GM23248 (cell line): ENCODE data around the gene TPK1. TPM values are rescaled to one million over a fixed set of nuclear protein-coding genes. Genes with fewer than 3 reads are reported as not detected.

Experiments used
- DNase-seq: peaks from one replicate; pipeline ENCODE4 v3.0.0-alpha.2; 2015
- H2AFZ ChIP-seq: fragments of 200-600 bp; sonication (generic); 2 replicates; pipeline ENCODE4 v1.6.1; 2016; ENCODE audit warnings: antibody characterized with exemption
- H3F3A ChIP-seq: fragments of 200-600 bp; sonication (generic); 2 replicates; pipeline ENCODE4 v1.6.1; 2016; ENCODE audit warnings: mild to moderate bottlenecking, antibody characterized with exemption, mixed run types; ENCODE audit not compliant: insufficient read depth
- H3K27ac ChIP-seq: fragments of 200-600 bp; sonication (generic); 2 replicates; pipeline ENCODE4 v1.5.1; 2016; ENCODE audit warnings: mild to moderate bottlenecking
- H3K27me3 ChIP-seq: fragments of 200-600 bp; sonication (generic); replicated peaks from 2 replicates; pipeline ENCODE4 v1.6.1; 2016; ENCODE audit warnings: mild to moderate bottlenecking; ENCODE audit not compliant: insufficient read depth
- H3K36me3 ChIP-seq: fragments of 200-600 bp; sonication (generic); 2 replicates; pipeline ENCODE4 v1.6.1; 2016; ENCODE audit warnings: low read depth, mild to moderate bottlenecking
- H3K4me1 ChIP-seq: fragments of 200-600 bp; sonication (generic); 2 replicates; pipeline ENCODE4 v1.6.1; 2016; ENCODE audit warnings: mild to moderate bottlenecking; ENCODE audit not compliant: insufficient read depth
- H3K4me2 ChIP-seq: fragments of 200-600 bp; sonication (generic); one replicate; pipeline ENCODE4 v1.6.1; 2016; ENCODE audit warnings: mild to moderate bottlenecking; ENCODE audit not compliant: unreplicated experiment
- H3K4me3 ChIP-seq: fragments of 200-600 bp; sonication (generic); 2 replicates; pipeline ENCODE4 v1.5.1; 2016; ENCODE audit warnings: mild to moderate bottlenecking
- H3K79me2 ChIP-seq: fragments of 200-600 bp; sonication (generic); 2 replicates; pipeline ENCODE4 v1.6.1; 2016; ENCODE audit warnings: mild to moderate bottlenecking; ENCODE audit not compliant: insufficient read depth
- H3K9ac ChIP-seq: fragments of 200-600 bp; sonication (generic); 2 replicates; pipeline ENCODE4 v1.6.1; 2016; ENCODE audit warnings: mild to moderate bottlenecking
- H3K9me2 ChIP-seq: fragments of 200-600 bp; sonication (generic); 2 replicates; pipeline ENCODE4 v1.6.1; 2016; ENCODE audit warnings: mixed run types, mild to moderate bottlenecking, moderate library complexity; ENCODE audit not compliant: insufficient read depth
- H3K9me3 ChIP-seq: fragments of 200-600 bp; sonication (generic); one replicate; pipeline ENCODE4 v1.6.1; 2017; ENCODE audit warnings: low read depth
- H4K20me1 ChIP-seq: fragments of 200-600 bp; sonication (generic); 2 replicates; pipeline ENCODE4 v1.6.0; 2016; ENCODE audit not compliant: insufficient read depth
- EZH2 ChIP-seq: fragments of 200-600 bp; sonication (generic); IDR thresholded peaks from 2 replicates; pipeline ENCODE4 v1.6.1; 2018; ENCODE audit warnings: antibody characterized with exemption, mild to moderate bottlenecking; ENCODE audit not compliant: insufficient read depth, poor library complexity, severe bottlenecking
- EZH2phosphoT487 ChIP-seq: fragments of 200-600 bp; sonication (generic); IDR thresholded peaks from 2 replicates; pipeline ENCODE4 v1.6.1; 2018; ENCODE audit warnings: antibody characterized with exemption, moderate library complexity, mild to moderate bottlenecking, low read depth; ENCODE audit not compliant: insufficient read depth
- WGBS, 2 experiments: methylation state at CpG; one replicate each; pipeline ENCODE4 v1.1.6; 2015 to 2017; ENCODE audit warnings: low lambda C conversion rate in 2 of 2, low coverage in 1 of 2; ENCODE audit errors: missing lambda C conversion rate in 2 of 2; 5-methylcytosine and 5-hydroxymethylcytosine counted together
- in situ Hi-C: fragments of 300-500 bp; cut with MboI; formaldehyde crosslinking; loops from 2 replicates; pipeline ENCODE4 v1.15.0; 2020
- polyA plus RNA-seq: library from polyadenylated mRNA; unstranded; fragments of >200 nt; fragmentation: Nextera tagmentation; extraction: Ambion mirVana; gene quantifications from 2 replicates; pipeline ENCODE4 v1.2.1, GENCODE V29; 2016
- total RNA-seq: library from RNA; depleted of rRNA; stranded (reverse); fragments of >200 nt; shearing (Covaris generic); gene quantifications from 2 replicates; pipeline ENCODE4 v1.2.3, GENCODE V29; 2014

Gene TPK1
- total and polyA plus RNA-seq, 2 experiments from 2014 or later: 2.9 to 3.7 TPM

DNA sequence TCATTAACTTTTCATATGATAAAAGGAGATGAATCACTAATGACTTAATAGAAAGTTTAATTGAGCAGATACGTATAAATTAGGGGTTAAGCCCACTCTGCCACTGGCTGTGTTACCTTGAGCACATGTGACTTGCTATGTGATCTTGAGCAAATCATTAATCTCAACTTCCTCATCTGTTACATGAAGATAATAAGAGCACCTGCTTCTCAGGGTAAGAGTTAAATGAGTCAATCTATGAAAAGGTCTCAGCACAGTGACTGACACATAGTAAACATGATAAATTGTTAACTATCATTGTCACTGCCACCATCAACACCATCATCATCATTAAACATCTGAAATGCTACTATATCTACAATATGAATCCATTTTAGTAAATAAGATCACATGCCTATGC lies 110.8 kb downstream of the TPK1 start:
- Histone ChIP-seq H3K36me3 (no peaks in the 10 kb centered on the region), H3K27ac (no peak overlapping the region), H4K20me1 (no peaks in the 10 kb centered on the region), H3K79me2 (no peaks in the 10 kb centered on the region), H3K9me2 (no peaks in the 10 kb centered on the region), H3K27me3 (no peaks in the 10 kb centered on the region), H3K9me3 (no peaks in the 10 kb centered on the region), H2AFZ (no peak overlapping the region), H3F3A (no peaks in the 10 kb centered on the region), H3K4me2 (no peak overlapping the region), H3K4me3 (no peak overlapping the region), H3K4me1 (no peaks in the 10 kb centered on the region), H3K9ac (no peak overlapping the region)
- in situ Hi-C loops: no loop called here
- WGBS, 2 experiments: 58 to 61% methylated on average over 1 of the region's 1 CpG
- no peak for DNase-seq
- TF ChIP-seq EZH2phosphoT487 (no peak), EZH2 (no peak)

DNA sequence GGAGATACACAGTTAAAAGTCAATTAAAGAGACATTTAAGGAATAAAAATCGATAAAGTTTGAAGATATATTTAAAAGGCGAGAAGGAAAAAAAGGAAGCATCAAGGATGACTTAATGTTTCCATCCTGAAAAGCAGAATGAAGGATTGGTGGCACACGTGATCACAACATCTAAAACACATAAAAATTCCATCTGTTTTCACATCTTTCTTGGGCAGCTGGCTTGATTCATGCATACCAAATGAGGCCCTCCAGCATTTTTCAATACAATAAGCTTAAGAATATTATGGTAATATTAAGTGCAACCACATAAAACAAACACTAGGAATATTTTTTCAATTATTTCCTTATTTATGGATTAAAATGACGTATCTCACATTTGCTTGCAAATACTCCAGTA lies 112.6 kb downstream of the TPK1 start:
- Histone ChIP-seq H3K27ac (no peak overlapping the region), H3K4me1 (no peaks in the 10 kb centered on the region)

DNA sequence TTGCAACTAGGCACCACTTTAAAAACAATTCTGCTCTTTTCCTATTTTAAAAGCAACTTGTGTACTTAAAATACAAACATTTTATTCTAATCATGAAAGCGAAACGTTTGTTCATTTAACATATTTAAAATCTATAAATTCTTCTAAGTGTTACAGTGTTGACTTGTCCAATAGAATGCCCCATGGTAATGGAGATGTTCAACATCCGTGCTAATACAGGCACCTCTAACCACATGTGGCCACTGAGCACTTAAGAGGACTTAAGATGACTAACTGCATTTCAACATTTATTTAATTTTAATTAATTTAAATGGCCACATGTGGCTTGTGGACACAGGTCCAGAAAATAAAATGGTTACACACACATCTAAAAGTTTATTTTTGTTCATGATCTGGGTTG lies 115.1 kb downstream of the TPK1 start:
- Histone ChIP-seq H2AFZ (no peak overlapping the region), H3K9me3 (no peaks in the 10 kb centered on the region), H3K79me2 (no peaks in the 10 kb centered on the region), H3K27ac (no peak overlapping the region), H3K27me3 (no peaks in the 10 kb centered on the region), H3K4me2 (no peak overlapping the region), H3K36me3 (no peaks in the 10 kb centered on the region), H3K9me2 (no peaks in the 10 kb centered on the region), H3K4me1 (no peaks in the 10 kb centered on the region), H4K20me1 (no peaks in the 10 kb centered on the region), H3F3A (no peaks in the 10 kb centered on the region), H3K4me3 (no peak overlapping the region), H3K9ac (no peak overlapping the region)
- WGBS, 2 experiments: 63 to 67% methylated on average over 3 of the region's 3 CpGs
- in situ Hi-C loops: no loop called here
- TF ChIP-seq EZH2 (no peak), EZH2phosphoT487 (no peak)
- no peak for DNase-seq

More for the DNA sequence above, 112.6 kb downstream of the TPK1 start:
- DNase-seq: no peak
- H3K36me3 ChIP-seq: no peaks in the 10 kb centered on the region
- H3K9me3 ChIP-seq: no peaks in the 10 kb centered on the region
- H3K4me2 ChIP-seq: no peak overlapping the region
- no peak for TF ChIP-seq EZH2phosphoT487
- no peaks in the 10 kb centered on the region for H3K9me2 ChIP-seq
- H3K79me2 ChIP-seq: no peaks in the 10 kb centered on the region
- H3K27me3 ChIP-seq: no peaks in the 10 kb centered on the region
- in situ Hi-C loops: no loop called here
- no peaks in the 10 kb centered on the region for H3F3A ChIP-seq
- WGBS, 2 experiments: 13 to 24% methylated on average over 4 of the region's 4 CpGs
- H3K4me3 ChIP-seq: no peak overlapping the region
- no peak overlapping the region for H2AFZ ChIP-seq
- H4K20me1 ChIP-seq: no peaks in the 10 kb centered on the region
- H3K9ac ChIP-seq: no peak overlapping the region

DNA sequence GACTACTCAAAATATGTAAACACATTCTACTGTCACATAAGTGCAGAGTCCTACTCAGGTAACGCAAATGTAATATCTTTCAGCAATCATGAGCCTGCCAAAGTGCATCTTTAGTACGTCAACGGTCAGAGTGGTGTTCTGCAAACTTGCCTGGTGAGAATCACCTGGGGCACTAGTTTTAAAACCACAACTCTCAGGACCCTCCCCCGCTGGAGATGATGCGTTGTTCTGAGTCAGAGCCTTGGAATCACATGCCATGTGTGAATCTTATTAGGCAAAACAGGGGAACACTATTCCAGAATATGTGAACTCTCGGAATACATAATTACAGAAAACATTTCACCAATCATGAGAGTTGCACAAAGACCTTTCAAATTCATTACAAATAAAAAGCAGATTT lies 115.7 kb downstream of the TPK1 start:
- in situ Hi-C loops: no loop called here
- WGBS, 2 experiments: 40 to 41% methylated on average over 6 of the region's 6 CpGs
- Histone ChIP-seq H3F3A (no peaks in the 10 kb centered on the region), H3K9me2 (no peaks in the 10 kb centered on the region), H3K27me3 (no peaks in the 10 kb centered on the region), H3K9me3 (no peaks in the 10 kb centered on the region), H3K9ac (no peak overlapping the region), H4K20me1 (no peaks in the 10 kb centered on the region), H3K4me1 (no peaks in the 10 kb centered on the region), H3K4me2 (no peak overlapping the region), H3K36me3 (no peaks in the 10 kb centered on the region), H2AFZ (no peak overlapping the region), H3K27ac (no peak overlapping the region), H3K4me3 (no peak overlapping the region), H3K79me2 (no peaks in the 10 kb centered on the region)
- DNase-seq: peak; percentile 6
- TF ChIP-seq EZH2phosphoT487: no peak
- TF ChIP-seq EZH2: no peak

DNA sequence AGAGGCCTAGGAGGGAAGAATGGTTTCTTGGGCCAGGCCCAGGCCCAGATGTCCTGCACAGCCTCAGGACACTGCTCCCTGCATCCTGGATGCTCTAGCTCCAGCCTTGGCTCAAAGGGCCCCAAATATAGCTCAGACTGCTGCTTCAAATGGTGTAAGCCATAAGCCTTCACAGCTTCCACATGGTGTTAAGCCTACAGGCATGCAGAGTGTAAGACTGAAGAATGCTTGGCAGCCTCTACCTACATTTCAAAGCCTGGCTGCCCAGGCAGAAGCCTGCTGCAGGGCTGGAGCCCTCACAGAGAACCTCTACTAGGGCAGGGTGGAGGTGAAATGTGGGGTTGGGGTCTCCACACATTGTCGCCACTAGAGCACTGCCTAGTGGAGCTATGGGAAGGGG lies 118.1 kb downstream of the TPK1 start:
- no peaks in the 10 kb centered on the region for H4K20me1 ChIP-seq
- no peaks in the 10 kb centered on the region for H3K36me3 ChIP-seq
- no peaks in the 10 kb centered on the region for H3K9me3 ChIP-seq
- H2AFZ ChIP-seq: no peak overlapping the region
- no peaks in the 10 kb centered on the region for H3K4me1 ChIP-seq
- H3K27me3 ChIP-seq: no peaks in the 10 kb centered on the region
- H3K9me2 ChIP-seq: no peaks in the 10 kb centered on the region
- in situ Hi-C loops: no loop called here
- no peak overlapping the region for H3K9ac ChIP-seq
- H3K79me2 ChIP-seq: no peaks in the 10 kb centered on the region
- no peak for DNase-seq
- H3K4me2 ChIP-seq: no peak overlapping the region
- no peak overlapping the region for H3K4me3 ChIP-seq
- TF ChIP-seq EZH2phosphoT487: no peak
- TF ChIP-seq EZH2: no peak
- no peaks in the 10 kb centered on the region for H3F3A ChIP-seq
- WGBS, 2 experiments: 43 to 50% methylated on average over 1 of the region's 1 CpG
- no peak overlapping the region for H3K27ac ChIP-seq
